Keratinocyte (primary cell): Measurements from ENCODE around the gene PLA2R1. TPM values are rescaled to one million over a fixed set of nuclear protein-coding genes. Genes with fewer than 3 reads are reported as not detected.

Experiments used
- DNase-seq: peaks from one replicate; pipeline ENCODE4 v3.0.0-alpha.2; 2011; ENCODE audit warnings: low read depth, missing footprints, low spot score
- FAIRE-seq: peaks from 2 replicates; lab custom pipeline; 2011; peaks lifted over from hg19 to GRCh38; lab: Jason Lieb, UNC
- H2AFZ ChIP-seq: 2 replicates; pipeline ENCODE4 v1.6.0; 2012; ENCODE audit warnings: low read length, control low read depth, inconsistent platforms; ENCODE audit not compliant: control insufficient read depth
- H3K27ac ChIP-seq: 2 replicates; pipeline ENCODE4 v1.5.1; 2011; ENCODE audit warnings: low read length; ENCODE audit not compliant: control insufficient read depth, insufficient read depth
- H3K27me3 ChIP-seq: 3 replicates; pipeline ENCODE4 v1.6.0; 2011; ENCODE audit warnings: low read length; ENCODE audit not compliant: control insufficient read depth, insufficient read depth; ENCODE audit errors: extremely low read depth
- H3K36me3 ChIP-seq, 2 experiments: 2 replicates in 1 of 2; 3 replicates in 1 of 2; pipeline ENCODE4 v1.5.1; 2011; ENCODE audit warnings: low read length in 2 of 2, mild to moderate bottlenecking in 1 of 2; ENCODE audit not compliant: control insufficient read depth in 2 of 2, insufficient read depth in 2 of 2; ENCODE audit errors: extremely low read depth in 1 of 2
- H3K4me1 ChIP-seq: 3 replicates; pipeline ENCODE4 v1.5.1; 2011; ENCODE audit warnings: low read length; ENCODE audit not compliant: control insufficient read depth, insufficient read depth; ENCODE audit errors: extremely low read depth
- H3K4me2 ChIP-seq: 3 replicates; pipeline ENCODE4 v1.6.0; 2011; ENCODE audit warnings: low read depth, low read length; ENCODE audit not compliant: control insufficient read depth, insufficient read depth; ENCODE audit errors: extremely low read depth
- H3K4me3 ChIP-seq, 3 experiments: fragments of 200-600 bp in 1 of 3; sonication (generic) in 1 of 3; 2 replicates in 2 of 3; 3 replicates in 1 of 3; pipeline ENCODE4 v1.5.1; 2011 to 2016; ENCODE audit warnings: low read length in 3 of 3, mild to moderate bottlenecking in 3 of 3, control low read depth in 2 of 3, inconsistent platforms in 1 of 3, low read depth in 1 of 3, mixed read lengths in 1 of 3, mixed run types in 1 of 3, moderate library complexity in 1 of 3; ENCODE audit not compliant: control insufficient read depth in 2 of 3, insufficient read depth in 2 of 3; ENCODE audit errors: extremely low read depth in 1 of 3
- H3K79me2 ChIP-seq: 2 replicates; pipeline ENCODE4 v1.6.0; 2012; ENCODE audit warnings: low read length; ENCODE audit not compliant: control insufficient read depth, insufficient read depth
- H3K9ac ChIP-seq: 3 replicates; pipeline ENCODE4 v1.6.0; 2011; ENCODE audit warnings: low read length; ENCODE audit not compliant: control insufficient read depth, insufficient read depth; ENCODE audit errors: extremely low read depth
- H3K9me1 ChIP-seq: 3 replicates; pipeline ENCODE4 v1.6.0; 2011; ENCODE audit warnings: low read length; ENCODE audit not compliant: control insufficient read depth, insufficient read depth; ENCODE audit errors: extremely low read depth
- H3K9me3 ChIP-seq: 2 replicates; pipeline ENCODE4 v1.5.1; 2012; ENCODE audit warnings: low read depth, low read length; ENCODE audit not compliant: control insufficient read depth
- H4K20me1 ChIP-seq: 3 replicates; pipeline ENCODE4 v1.6.0; 2011; ENCODE audit warnings: low read length; ENCODE audit not compliant: control insufficient read depth, insufficient read depth; ENCODE audit errors: extremely low read depth
- CTCF ChIP-seq, 3 experiments: IDR thresholded peaks in 1 of 3; conservative IDR thresholded peaks in 1 of 3; optimal IDR thresholded peaks in 1 of 3; 2 replicates in 2 of 3; 3 replicates in 1 of 3; pipeline versions ENCODE3 to v1.5.1; 2011; ENCODE audit warnings: low read length in 3 of 3, mild to moderate bottlenecking in 3 of 3, moderate library complexity in 2 of 3, control low read depth in 1 of 3, inconsistent platforms in 1 of 3; ENCODE audit not compliant: insufficient read depth in 2 of 3; ENCODE audit errors: extremely low read depth in 1 of 3
- EZH2 ChIP-seq: IDR thresholded peaks from one replicate; pipeline ENCODE4 v1.6.1; 2012; ENCODE audit warnings: inconsistent platforms, mild to moderate bottlenecking, low read length, moderate library complexity
- dilution Hi-C: fragments of 300-500 bp; cut with MboI; formaldehyde crosslinking; loops from one replicate; pipeline ENCODE4 v1.7.0; 2020; ENCODE audit warnings: low sequenced_read_pairs; ENCODE audit not compliant: extremely low pct_ligation_motif_present
- polyA plus RNA-seq, 5 experiments: library from polyadenylated mRNA; depleted of rRNA in 3 of 5; stranded (reverse) in 3 of 5; stranded (forward) in 1 of 5; unstranded in 1 of 5; fragments of >200 nt; gene quantifications; 1 replicate in 1 of 5; 2 replicates in 3 of 5; 3 replicates in 1 of 5; pipeline versions ENCODE4 v1.2.1 to v1.2.3, GENCODE V29; 2011 to 2012; ENCODE audit warnings: missing spikeins in 2 of 5, low read depth in 1 of 5, low replicate concordance in 1 of 5

PLA2R1 gene
- polyA plus RNA-seq, 1 donor (not counting 4 experiments of a cell fraction or from before 2014, with no cell fraction given), result 12.3 TPM

GRCh38 chr2:159976527-159977160 is 85.8 kb downstream of the PLA2R1 start:
- no peaks in the 10 kb centered on the region for H3K27me3 ChIP-seq
- no peak for FAIRE-seq
- DNase-seq, result no peak
- H3K27ac ChIP-seq, result no peak overlapping the region
- peaks cover 0 to 7% of the 10 kb centered on the region in 2 experiments for H3K36me3 ChIP-seq
- H3K4me3 ChIP-seq, result no peak overlapping the region
- H3K79me2 ChIP-seq, result no peaks in the 10 kb centered on the region
- no peak overlapping the region for H3K4me2 ChIP-seq
- dilution Hi-C loops, result no loop called here
- no peak overlapping the region for H3K9ac ChIP-seq
- no peak for TF ChIP-seq EZH2
- no peaks in the 10 kb centered on the region for H4K20me1 ChIP-seq
- H3K9me3 ChIP-seq, result no peaks in the 10 kb centered on the region
- H3K4me1 ChIP-seq, result peaks cover 6% of the 10 kb centered on the region
- no peaks in the 10 kb centered on the region for H3K9me1 ChIP-seq
- no peak overlapping the region for H2AFZ ChIP-seq

- FAIRE-seq (no peak), DNase-seq (no peak)
- H3K9ac ChIP-seq, result no peak overlapping the region
- TF ChIP-seq EZH2, result no peak
- TF ChIP-seq CTCF (optimal IDR thresholded peaks at IDR 0.05 in 1 of 3, IDR thresholded peaks at IDR 0.05 in 1 of 3, conservative IDR thresholded peaks at IDR 0.05 in 1 of 3; ENCODE audit: extremely low read depth in 1 of 3, insufficient read depth in 2 of 3, low read length in 3 of 3), result no peak
- H3K27ac ChIP-seq, result no peak overlapping the region
- dilution Hi-C loops, result no loop called here
- no peak overlapping the region for H2AFZ ChIP-seq
- H3K27me3 ChIP-seq, result no peaks in the 10 kb centered on the region
- peaks cover 0 to 5% of the 10 kb centered on the region in 2 experiments for H3K36me3 ChIP-seq
- no peak overlapping the region for H3K4me2 ChIP-seq
- peaks cover 6% of the 10 kb centered on the region for H3K4me1 ChIP-seq
- H3K79me2 ChIP-seq, result no peaks in the 10 kb centered on the region
- no peaks in the 10 kb centered on the region for H3K9me1 ChIP-seq
- H3K9me3 ChIP-seq, result no peaks in the 10 kb centered on the region
- H4K20me1 ChIP-seq, result no peaks in the 10 kb centered on the region
- no peak overlapping the region for H3K4me3 ChIP-seq
Measured at GRCh38 chr2:159973325-159973724, 89.1 kb downstream of the PLA2R1 start.
